B cell (primary cell): ENCODE data around the gene EYS. TPM values are rescaled to one million over a fixed set of nuclear protein-coding genes. Genes with fewer than 3 reads are reported as not detected.

Experiments
- ATAC-seq: fragments of 200-7000 bp; cut with Tn5 transposase; one replicate; pipeline ENCODE4 v1.10.0; 2021; ENCODE audit warnings: low read depth, mild to moderate bottlenecking, moderate number of reproducible peaks, moderate library complexity
- CTCF ChIA-PET: fragments of 350-600 bp; sonication (Branson Sonifier 250); formaldehyde crosslinking; loops from one replicate; lab custom pipeline; 2021; ENCODE audit warnings: antibody characterized with exemption, inconsistent platforms; lab: Charles Lee
- POLR2A ChIA-PET: fragments of 350-600 bp; sonication (Branson Sonifier 250); formaldehyde crosslinking; loops from one replicate; lab custom pipeline; 2021; ENCODE audit warnings: antibody characterized with exemption; lab: Charles Lee
- DNase-seq: peaks from one replicate; pipeline ENCODE4 v3.0.0; 2013
- H2AFZ ChIP-seq: 2 replicates; pipeline ENCODE4 v1.6.1; 2012; ENCODE audit warnings: mild to moderate bottlenecking, low read depth, low read length; ENCODE audit not compliant: insufficient read depth, poor library complexity, severe bottlenecking
- H3K27ac ChIP-seq, 2 donors: 1 replicate in 1 of 2; 2 replicates in 1 of 2; pipeline ENCODE4 v1.5.1; 2012 to 2013; ENCODE audit warnings: low read length in 2 of 2, mild to moderate bottlenecking in 2 of 2, moderate library complexity in 1 of 2
- H3K27me3 ChIP-seq, 4 experiments: fragments of 200-600 bp in 1 of 4; sonication (generic) in 1 of 4; replicated peaks in 1 of 4; 1 replicate in 2 of 4; 2 replicates in 2 of 4; pipeline versions ENCODE4 v1.6.1 to v1.7.0; 2013 to 2016; ENCODE audit warnings: low read length in 3 of 4, mild to moderate bottlenecking in 2 of 4, mixed read lengths in 1 of 4, moderate library complexity in 1 of 4; ENCODE audit not compliant: insufficient read depth in 4 of 4, control insufficient read depth in 3 of 4; ENCODE audit errors: control extremely low read depth in 1 of 4
- H3K36me3 ChIP-seq, 2 experiments: replicated peaks in 1 of 2; 1 replicate in 1 of 2; 2 replicates in 1 of 2; pipeline versions ENCODE4 v1.6.1 to v1.7.1; 2013; ENCODE audit warnings: low read length in 1 of 2; ENCODE audit not compliant: insufficient read depth in 2 of 2, control insufficient read depth in 1 of 2; ENCODE audit errors: control extremely low read depth in 1 of 2, extremely low read depth in 1 of 2
- H3K4me1 ChIP-seq, 2 donors: fragments of 200-600 bp in 1 of 2; sonication (generic) in 1 of 2; 1 replicate in 1 of 2; 2 replicates in 1 of 2; pipeline versions ENCODE4 v1.5.1 to v1.6.1; 2013 to 2017; ENCODE audit warnings: low read length in 2 of 2; ENCODE audit not compliant: control insufficient read depth in 2 of 2, insufficient read depth in 2 of 2
- H3K4me2 ChIP-seq: replicated peaks from 2 replicates; pipeline ENCODE3; 2012; ENCODE audit warnings: mild to moderate bottlenecking, low read depth, low read length; ENCODE audit not compliant: poor library complexity, severe bottlenecking
- H3K4me3 ChIP-seq, 5 experiments: fragments of 200-600 bp in 1 of 5; sonication (generic) in 1 of 5; 1 replicate in 3 of 5; 2 replicates in 2 of 5; pipeline versions ENCODE4 v1.5.1 to v1.7.0; 2011 to 2016; ENCODE audit warnings: low read length in 4 of 5, mild to moderate bottlenecking in 4 of 5, low read depth in 2 of 5, control low read depth in 1 of 5, moderate library complexity in 1 of 5; ENCODE audit not compliant: insufficient read depth in 1 of 5; ENCODE audit errors: control extremely low read depth in 1 of 5, extremely low read depth in 1 of 5
- H3K79me2 ChIP-seq: fragments of 200-600 bp; sonication (generic); one replicate; pipeline ENCODE4 v1.6.0; 2016; ENCODE audit warnings: low read length; ENCODE audit not compliant: control insufficient read depth, insufficient read depth
- H3K9ac ChIP-seq: fragments of 200-600 bp; sonication (generic); 2 replicates; pipeline ENCODE4 v1.6.1; 2017; ENCODE audit warnings: mild to moderate bottlenecking, low read length, moderate library complexity
- H3K9me3 ChIP-seq, 3 donors: one replicate each; pipeline versions ENCODE4 v1.6.1 to v1.7.1; 2013; ENCODE audit warnings: low read length in 2 of 3; ENCODE audit not compliant: control insufficient read depth in 2 of 3, insufficient read depth in 1 of 3; ENCODE audit errors: control extremely low read depth in 1 of 3
- H4K20me1 ChIP-seq: 2 replicates; pipeline ENCODE4 v1.6.0; 2012; ENCODE audit warnings: mild to moderate bottlenecking, low read length; ENCODE audit not compliant: insufficient read depth, control insufficient read depth, poor library complexity, severe bottlenecking
- H3K27ac Mint-ChIP-seq: one replicate; pipeline ENCODE4 v1.8.0; 2021; ENCODE audit warnings: mixed read lengths
- H3K27me3 Mint-ChIP-seq: one replicate; pipeline ENCODE4 v1.8.0; 2021; ENCODE audit warnings: mixed read lengths
- H3K4me1 Mint-ChIP-seq: one replicate; pipeline ENCODE4 v1.8.0; 2021; ENCODE audit warnings: mixed read lengths
- H3K4me3 Mint-ChIP-seq: one replicate; pipeline ENCODE4 v1.8.0; 2021; ENCODE audit warnings: mixed read lengths
- H3K9me3 Mint-ChIP-seq: one replicate; pipeline ENCODE4 v1.8.0; 2022; ENCODE audit warnings: mixed read lengths; ENCODE audit not compliant: insufficient read depth
- CTCF ChIP-seq: fragments of 200-600 bp; IDR thresholded peaks from one replicate; pipeline ENCODE4 v1.8.0; 2022; ENCODE audit warnings: antibody characterized with exemption, mild to moderate bottlenecking
- EZH2 ChIP-seq: IDR thresholded peaks from 2 replicates; pipeline ENCODE4 v1.6.1; 2012; ENCODE audit warnings: borderline replicate concordance, low read depth, mild to moderate bottlenecking, moderate library complexity, low read length; ENCODE audit not compliant: insufficient read depth, poor library complexity, severe bottlenecking
- WGBS: methylation state at CpG from one replicate; pipeline ENCODE4 v1.1.5; 2013; ENCODE audit warnings: missing lambda C conversion rate; ENCODE audit not compliant: insufficient coverage; 5-methylcytosine and 5-hydroxymethylcytosine counted together
- intact Hi-C: fragments of 100-400 bp; cut with micrococcal nuclease; formaldehyde crosslinking; loops from one replicate; pipeline ENCODE4 v1.10.0; 2022
- polyA plus RNA-seq: library from polyadenylated mRNA; depleted of rRNA; stranded (reverse); fragments of >200 nt; gene quantifications from 2 replicates; pipeline ENCODE4 v1.2.3, GENCODE V29; 2012
- total RNA-seq, 2 donors: library from RNA; stranded (reverse); fragments of 120-200 nt in 1 of 2; gene quantifications; 1 replicate in 1 of 2; 2 replicates in 1 of 2; pipeline versions ENCODE4 v1.2.3 to v1.2.4, GENCODE V29; 2013 to 2022

Gene EYS
- total and polyA plus RNA-seq, 2 donors (not counting 1 experiment from before 2014, with no cell fraction given), result not detected

- POLR2A ChIA-PET, result no interaction called here
- CTCF ChIA-PET, result no interaction called here
- no peaks in the 10 kb centered on the region for H3K4me1 ChIP-seq
- no peak overlapping the region for H3K4me2 ChIP-seq
- no peak for ATAC-seq
- no peak for TF ChIP-seq EZH2
- TF ChIP-seq CTCF, result no peak
- no peaks in the 10 kb centered on the region for H3K79me2 ChIP-seq
- H2AFZ ChIP-seq, result no peak overlapping the region
- intact Hi-C loops, result no loop called here
- no peaks in the 10 kb centered on the region for H3K27me3 Mint-ChIP-seq
- no peaks in the 10 kb centered on the region for H3K4me1 Mint-ChIP-seq
- no CpG with 5 or more reads among the region's 1 CpG for WGBS
- H3K9me3 Mint-ChIP-seq, result no peaks in the 10 kb centered on the region
- H3K27ac Mint-ChIP-seq, result no peak overlapping the region
- H3K4me3 Mint-ChIP-seq, result no peak overlapping the region
- peaks cover 0 to 2% (median 0%) of the 10 kb centered on the region in 3 donors for H3K9me3 ChIP-seq
- no peak overlapping the region for H3K27ac ChIP-seq
- H3K36me3 ChIP-seq, result no peaks in the 10 kb centered on the region
- no peaks in the 10 kb centered on the region for H3K27me3 ChIP-seq
- no peak for DNase-seq
- no peak overlapping the region for H3K4me3 ChIP-seq
- no peak overlapping the region for H3K9ac ChIP-seq
- no peaks in the 10 kb centered on the region for H4K20me1 ChIP-seq
Measured at GRCh38 chr6:65098349-65098748, 608.7 kb downstream of the EYS start.

- peaks cover 7% of the 10 kb centered on the region for H3K9me3 Mint-ChIP-seq
- TF ChIP-seq EZH2 (no peak), CTCF (no peak)
- no peaks in the 10 kb centered on the region for H3K27me3 Mint-ChIP-seq
- Histone ChIP-seq H3K36me3 (no peaks in the 10 kb centered on the region), H2AFZ (no peak overlapping the region), H3K27me3 (no peaks in the 10 kb centered on the region), H3K9me3 (peaks cover 0 to 8% (median 0%) of the 10 kb centered on the region in 3 donors), H4K20me1 (no peaks in the 10 kb centered on the region), H3K27ac (no peak overlapping the region), H3K4me2 (no peak overlapping the region), H3K4me3 (no peak overlapping the region), H3K4me1 (no peaks in the 10 kb centered on the region), H3K79me2 (no peaks in the 10 kb centered on the region), H3K9ac (no peak overlapping the region)
- no peak overlapping the region for H3K4me3 Mint-ChIP-seq
- H3K4me1 Mint-ChIP-seq, result no peaks in the 10 kb centered on the region
- POLR2A ChIA-PET, result no interaction called here
- DNase-seq (no peak), ATAC-seq (no peak)
- CTCF ChIA-PET, result no interaction called here
- H3K27ac Mint-ChIP-seq, result no peak overlapping the region
- WGBS, result no CpG with 5 or more reads among the region's 8 CpGs
- intact Hi-C loops, result no loop called here
Measured at GRCh38 chr6:65091561-65091960, 615.5 kb downstream of the EYS start.
